ENCODE measurements around the gene SCART1.

Gene SCART1

DNA sequence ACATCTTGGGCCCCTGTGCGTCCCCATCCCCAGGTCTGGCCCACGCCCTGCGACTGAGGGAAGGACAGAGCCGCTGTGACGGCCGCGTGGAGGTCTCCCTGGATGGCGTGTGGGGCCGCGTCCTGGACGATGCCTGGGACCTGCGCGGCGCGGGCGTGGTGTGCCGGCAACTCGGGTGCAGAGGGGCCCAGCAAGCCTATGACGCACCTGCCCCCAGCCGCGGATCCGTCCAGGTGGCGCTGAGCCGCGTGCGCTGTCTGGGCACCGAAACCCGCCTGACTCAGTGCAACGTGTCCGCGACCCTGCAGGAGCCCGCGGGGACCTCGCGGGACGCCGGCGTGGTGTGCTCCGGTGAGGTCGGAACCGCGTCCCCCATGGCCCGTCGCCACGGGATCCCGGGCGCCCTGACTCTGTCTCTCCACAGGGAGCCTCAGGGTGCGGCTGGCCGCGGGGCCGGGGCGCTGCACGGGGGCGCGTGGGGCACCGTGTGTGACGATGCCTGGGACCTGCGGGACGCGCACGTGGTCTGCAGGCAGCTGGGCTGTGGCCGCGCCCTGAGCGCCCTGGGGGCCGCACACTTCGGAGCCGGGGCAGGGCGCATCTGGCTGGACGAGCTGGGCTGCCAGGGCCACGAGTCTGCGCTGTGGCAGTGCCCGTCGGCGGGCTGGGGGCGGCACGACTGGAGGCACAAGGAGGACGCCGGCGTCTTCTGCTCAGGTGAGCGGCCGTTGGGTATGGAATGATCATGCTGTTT is 5.9 kb downstream of the SCART1 start:
- no peak overlapping the region for H3K4me3 ChIP-seq (ENCODE audit: low read depth, low read length)
- TF ChIP-seq, protein P1, sequence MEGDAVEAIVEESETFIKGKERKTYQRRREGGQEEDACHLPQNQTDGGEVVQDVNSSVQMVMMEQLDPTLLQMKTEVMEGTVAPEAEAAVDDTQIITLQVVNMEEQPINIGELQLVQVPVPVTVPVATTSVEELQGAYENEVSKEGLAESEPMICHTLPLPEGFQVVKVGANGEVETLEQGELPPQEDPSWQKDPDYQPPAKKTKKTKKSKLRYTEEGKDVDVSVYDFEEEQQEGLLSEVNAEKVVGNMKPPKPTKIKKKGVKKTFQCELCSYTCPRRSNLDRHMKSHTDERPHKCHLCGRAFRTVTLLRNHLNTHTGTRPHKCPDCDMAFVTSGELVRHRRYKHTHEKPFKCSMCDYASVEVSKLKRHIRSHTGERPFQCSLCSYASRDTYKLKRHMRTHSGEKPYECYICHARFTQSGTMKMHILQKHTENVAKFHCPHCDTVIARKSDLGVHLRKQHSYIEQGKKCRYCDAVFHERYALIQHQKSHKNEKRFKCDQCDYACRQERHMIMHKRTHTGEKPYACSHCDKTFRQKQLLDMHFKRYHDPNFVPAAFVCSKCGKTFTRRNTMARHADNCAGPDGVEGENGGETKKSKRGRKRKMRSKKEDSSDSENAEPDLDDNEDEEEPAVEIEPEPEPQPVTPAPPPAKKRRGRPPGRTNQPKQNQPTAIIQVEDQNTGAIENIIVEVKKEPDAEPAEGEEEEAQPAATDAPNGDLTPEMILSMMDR (IDR thresholded peaks at IDR 0.05; ENCODE audit: borderline replicate concordance, insufficient read depth, low read depth, low read length), result no peak

DNA sequence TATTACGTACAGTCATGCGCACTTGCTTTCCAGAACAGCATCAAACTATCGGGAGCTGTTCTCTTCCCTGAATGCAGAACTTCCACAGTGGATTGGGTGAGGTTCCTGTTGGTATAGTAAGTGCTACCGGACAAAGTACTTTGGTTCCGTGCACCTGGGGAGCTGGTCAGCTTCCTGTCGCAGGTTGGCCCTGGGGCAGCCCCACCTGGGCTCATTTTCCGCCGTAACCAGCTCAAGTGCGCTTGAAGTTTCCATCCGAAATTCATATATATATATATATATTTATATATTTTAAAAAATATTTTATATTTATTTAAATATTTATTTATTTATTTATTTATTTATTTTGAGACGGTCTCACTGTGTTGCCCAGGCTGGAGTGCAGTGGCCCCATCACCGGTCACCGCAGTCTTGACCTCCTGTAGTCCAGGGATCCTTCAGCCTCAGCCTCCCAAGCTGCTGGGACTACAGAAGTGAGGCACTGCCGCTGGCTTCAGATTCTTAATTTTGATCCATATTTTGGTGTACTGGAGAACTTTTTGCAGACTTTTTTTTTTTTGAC is 6.5 kb downstream of the SCART1 start:
- H3K4me3 ChIP-seq (ENCODE audit: low read depth, low read length), result no peak overlapping the region
- TF ChIP-seq, protein P1 (IDR thresholded peaks at IDR 0.05; ENCODE audit: borderline replicate concordance, insufficient read depth, low read depth, low read length), result no peak

DNA sequence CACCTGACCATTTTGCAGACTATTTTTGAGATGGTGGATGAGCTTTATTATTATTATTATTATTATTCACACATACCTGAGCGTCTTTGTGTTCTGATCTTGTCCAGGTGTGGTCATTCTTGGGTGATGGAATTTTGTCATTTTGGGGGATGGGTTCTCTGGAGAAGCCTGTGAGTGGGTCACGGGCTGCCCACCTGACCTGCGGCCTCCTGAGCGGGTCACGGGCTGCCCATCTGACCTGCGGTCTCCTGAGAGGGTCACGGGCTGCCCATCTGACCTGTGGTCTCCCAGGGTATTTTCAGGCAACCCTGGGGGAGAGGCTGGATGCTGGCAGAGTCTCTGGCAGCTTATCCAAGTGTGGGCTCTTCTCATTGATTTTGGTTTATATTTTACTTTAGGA is 7.3 kb downstream of the SCART1 start:
- TF ChIP-seq, protein P1 (IDR thresholded peaks at IDR 0.05; ENCODE audit: borderline replicate concordance, insufficient read depth, low read depth, low read length), result no peak

DNA sequence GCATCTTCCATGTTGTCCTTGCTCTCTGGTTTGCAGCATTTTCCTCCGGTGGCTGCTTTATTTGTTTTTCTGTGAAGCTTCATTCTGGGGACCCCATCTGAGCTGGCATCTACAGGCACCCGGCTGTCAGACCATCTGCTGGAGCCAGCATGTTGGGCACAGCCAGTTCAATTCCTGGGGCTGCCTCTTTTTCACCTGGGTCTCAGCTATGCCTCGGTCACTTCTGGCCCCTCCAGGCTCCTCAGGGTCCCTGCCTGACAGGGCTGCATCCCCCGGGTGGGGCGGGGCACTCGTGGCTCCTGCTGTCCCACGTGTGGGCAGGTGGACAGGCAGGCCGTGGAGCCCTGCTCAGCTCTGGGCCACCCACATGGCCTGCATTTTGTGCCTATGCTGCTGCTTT is 8.1 kb downstream of the SCART1 start:
- TF ChIP-seq, protein P1 (IDR thresholded peaks at IDR 0.05; ENCODE audit: borderline replicate concordance, insufficient read depth, low read depth, low read length), result no peak
- no peak overlapping the region for H3K4me3 ChIP-seq (ENCODE audit: low read depth, low read length)

More for the DNA sequence above, 7.3 kb downstream of the SCART1 start:
- no peak overlapping the region for H3K4me3 ChIP-seq (ENCODE audit: low read depth, low read length)

DNA sequence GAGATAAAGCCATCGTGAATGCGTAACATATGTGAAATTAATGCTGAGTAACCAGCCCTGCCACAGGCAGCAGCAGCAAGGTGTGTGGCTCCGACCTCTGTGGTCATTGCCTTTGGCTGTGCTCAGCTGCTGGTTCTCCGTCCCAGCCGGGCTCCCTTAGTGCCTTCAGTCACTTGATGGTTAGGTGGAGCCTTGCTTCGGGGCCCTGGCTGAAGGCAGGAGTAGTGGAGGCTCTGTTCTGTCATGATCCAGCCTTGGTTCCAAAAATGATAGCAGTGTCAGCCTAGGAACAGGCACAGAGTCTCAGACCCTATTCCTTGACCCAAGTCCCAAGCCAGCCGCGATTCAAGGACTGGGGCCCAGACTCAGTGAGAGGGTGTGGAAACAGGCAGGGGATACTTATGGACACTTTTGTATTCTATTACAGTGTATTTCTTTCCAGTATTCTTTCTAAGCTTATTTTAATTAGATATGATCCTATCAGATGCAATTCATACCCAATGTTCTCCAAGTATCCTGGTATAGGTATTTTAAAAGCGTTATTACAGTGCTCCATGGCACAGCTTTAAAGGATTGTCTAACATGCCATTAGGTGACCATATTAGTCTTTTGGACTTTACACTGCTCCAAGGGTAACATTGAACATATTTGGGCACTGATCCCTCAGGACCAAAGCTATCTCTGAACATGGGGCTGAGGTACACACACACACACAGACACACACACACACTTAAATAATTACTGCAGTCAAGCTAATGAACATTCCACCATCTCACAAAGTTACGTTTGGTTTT is 9.0 kb downstream of the SCART1 start:
- TF ChIP-seq, protein P1 (IDR thresholded peaks at IDR 0.05; ENCODE audit: borderline replicate concordance, insufficient read depth, low read depth, low read length), result no peak
- no peak overlapping the region for H3K4me3 ChIP-seq (ENCODE audit: low read depth, low read length)

DNA sequence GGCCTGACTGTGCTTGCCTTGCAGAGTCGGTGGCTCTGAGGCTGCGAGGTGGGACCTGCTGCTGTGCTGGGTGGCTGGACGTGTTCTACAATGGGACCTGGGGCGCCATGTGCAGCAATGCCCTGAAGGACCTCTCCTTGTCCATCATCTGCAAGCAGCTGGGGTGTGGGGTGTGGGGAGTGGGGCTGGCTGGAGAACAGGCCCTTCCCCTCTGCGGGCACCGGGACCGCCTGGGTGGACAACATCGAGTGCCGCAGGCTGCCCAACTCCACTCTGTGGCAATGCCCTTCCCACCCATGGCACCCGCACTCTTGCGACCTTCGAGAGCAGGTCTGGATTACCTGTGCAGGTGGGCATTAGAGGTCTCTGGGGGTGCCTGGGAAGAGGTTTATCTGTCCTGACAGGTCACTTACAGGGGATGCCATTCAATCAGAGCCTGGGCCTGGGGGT is 10.9 kb downstream of the SCART1 start:
- no peak overlapping the region for H3K4me3 ChIP-seq (ENCODE audit: low read depth, low read length)
- TF ChIP-seq, protein P1 (IDR thresholded peaks at IDR 0.05; ENCODE audit: borderline replicate concordance, insufficient read depth, low read depth, low read length), result no peak
